Vagina (tissue), 2 donors: ENCODE data around the gene FAM186B. TPM values are rescaled to one million over a fixed set of nuclear protein-coding genes. Genes with fewer than 3 reads are reported as not detected.

Experiments
- DNase-seq, 2 donors: peaks; one replicate each; pipeline ENCODE4 v3.0.0-alpha.2; 2017; ENCODE audit errors: extremely low spot score in 2 of 2
- H3K27ac ChIP-seq: fragments of 200-600 bp; sonication (generic); one replicate; pipeline ENCODE4 v1.5.1; 2019
- H3K27me3 ChIP-seq: fragments of 200-600 bp; sonication (generic); one replicate; pipeline ENCODE4 v1.5.1; 2019
- H3K36me3 ChIP-seq, 2 donors: fragments of 200-600 bp; sonication (generic); one replicate each; pipeline ENCODE4 v1.5.1; 2017 to 2019
- H3K4me1 ChIP-seq: fragments of 200-600 bp; sonication (generic); one replicate; pipeline ENCODE4 v1.5.1; 2019
- H3K4me3 ChIP-seq, 2 donors: fragments of 200-600 bp; sonication (generic); 1 replicate in 1 of 2; 2 replicates in 1 of 2; pipeline ENCODE4 v1.5.1; 2016 to 2019
- H3K9me3 ChIP-seq: fragments of 200-600 bp; sonication (generic); one replicate; pipeline ENCODE4 v1.5.1; 2019
- CTCF ChIP-seq, 3 experiments: fragments of 450-650 bp in 2 of 3; fragments of 200-600 bp in 1 of 3; sonication (generic) in 1 of 3; IDR thresholded peaks; one replicate each; pipeline ENCODE4 v1.5.1; 2017 to 2019; ENCODE audit warnings: antibody characterized with exemption in 3 of 3, mild to moderate bottlenecking in 2 of 3, moderate library complexity in 2 of 3
- POLR2A ChIP-seq, 2 donors: fragments of 450-650 bp; IDR thresholded peaks; one replicate each; pipeline ENCODE4 v1.6.1; 2017; ENCODE audit warnings: antibody characterized with exemption in 2 of 2, mild to moderate bottlenecking in 2 of 2, moderate library complexity in 2 of 2
- POLR2AphosphoS5 ChIP-seq, 2 donors: sonication (generic); formaldehyde crosslinking; IDR thresholded peaks; one replicate each; pipeline ENCODE4 v1.9.0; 2017; ENCODE audit warnings: antibody characterized with exemption in 2 of 2, mild to moderate bottlenecking in 2 of 2, low read depth in 1 of 2; ENCODE audit not compliant: insufficient read depth in 1 of 2
- intact Hi-C: fragments of 100-400 bp; cut with DNase I; formaldehyde crosslinking; loops from one replicate; pipeline ENCODE4 v1.15.1; 2023
- total RNA-seq: library from RNA; depleted of rRNA; stranded (reverse); fragments of >200 nt; gene quantifications from one replicate; pipeline ENCODE4 v1.2.3, GENCODE V29; 2016

Gene FAM186B
- total RNA-seq, 1 donor from 2014 or later = not detected

- intact Hi-C loops = no loop called here
- no peaks in the 10 kb centered on the region for H3K9me3 ChIP-seq
- no peak for TF ChIP-seq POLR2A (IDR thresholded peaks at IDR 0.05)
- TF ChIP-seq POLR2AphosphoS5 (IDR thresholded peaks at IDR 0.05; ENCODE audit: insufficient read depth in 1 of 2, low read depth in 1 of 2) = no peak
- TF ChIP-seq CTCF (IDR thresholded peaks at IDR 0.05) = no peak
- H3K27ac ChIP-seq = no peak overlapping the region
- H3K4me3 ChIP-seq = no peak overlapping the region
- H3K36me3 ChIP-seq = peaks cover 0 to 10% of the 10 kb centered on the region in 2 donors
- peaks cover 15% of the 10 kb centered on the region for H3K4me1 ChIP-seq
- H3K27me3 ChIP-seq = no peaks in the 10 kb centered on the region
- peak in 1 of 2 donors; percentile 67 for DNase-seq
Measured at GRCh38 chr12:49635036-49635435, 29.6 kb upstream of the FAM186B start.

GRCh38 chr12:49633703-49634345 is 28.4 kb upstream of the FAM186B start:
- TF ChIP-seq POLR2AphosphoS5 (IDR thresholded peaks at IDR 0.05; ENCODE audit: insufficient read depth in 1 of 2, low read depth in 1 of 2) (no peak), POLR2A (IDR thresholded peaks at IDR 0.05) (no peak), CTCF (IDR thresholded peaks at IDR 0.05) (no peak)
- no peaks in the 10 kb centered on the region for H3K27me3 ChIP-seq
- no peaks in the 10 kb centered on the region for H3K9me3 ChIP-seq
- peaks cover 0 to 10% of the 10 kb centered on the region in 2 donors for H3K36me3 ChIP-seq
- no peak overlapping the region for H3K27ac ChIP-seq
- DNase-seq = no peak
- no peak overlapping the region for H3K4me3 ChIP-seq
- H3K4me1 ChIP-seq = peaks cover 15% of the 10 kb centered on the region
- intact Hi-C loops = no loop called here

GRCh38 chr12:49632986-49633702 is 27.7 kb upstream of the FAM186B start:
- TF ChIP-seq POLR2AphosphoS5 (IDR thresholded peaks at IDR 0.05; ENCODE audit: insufficient read depth in 1 of 2, low read depth in 1 of 2) = no peak
- no peak for TF ChIP-seq CTCF (IDR thresholded peaks at IDR 0.05)
- no peak for TF ChIP-seq POLR2A (IDR thresholded peaks at IDR 0.05)
- H3K4me3 ChIP-seq = no peak overlapping the region
- DNase-seq = peak in 1 of 2 donors; percentile 60
- H3K36me3 ChIP-seq = peaks cover 0 to 8% of the 10 kb centered on the region in 2 donors
- intact Hi-C loops = no loop called here
- H3K27ac ChIP-seq = no peak overlapping the region
- H3K9me3 ChIP-seq = no peaks in the 10 kb centered on the region
- H3K27me3 ChIP-seq = no peaks in the 10 kb centered on the region
- H3K4me1 ChIP-seq = peaks cover 15% of the 10 kb centered on the region

GRCh38 chr12:49632401-49632800 is 27.0 kb upstream of the FAM186B start:
- DNase-seq = no peak
- no peak overlapping the region for H3K27ac ChIP-seq
- H3K4me1 ChIP-seq = peaks cover 11% of the 10 kb centered on the region
- peaks cover 0 to under 1% of the 10 kb centered on the region in 2 donors for H3K36me3 ChIP-seq
- intact Hi-C loops = no loop called here
- no peaks in the 10 kb centered on the region for H3K27me3 ChIP-seq
- no peaks in the 10 kb centered on the region for H3K9me3 ChIP-seq
- H3K4me3 ChIP-seq = no peak overlapping the region
- TF ChIP-seq CTCF (IDR thresholded peaks at IDR 0.05) (no peak), POLR2AphosphoS5 (IDR thresholded peaks at IDR 0.05; ENCODE audit: insufficient read depth in 1 of 2, low read depth in 1 of 2) (no peak), POLR2A (IDR thresholded peaks at IDR 0.05) (no peak)
